GM12891 (cell line): Measurements from ENCODE around the gene ARSJ.

Experiments used
- DNase-seq: peaks from one replicate; pipeline ENCODE4 v3.0.0; 2011; ENCODE audit warnings: low spot score; ENCODE audit not compliant: insufficient read length
- FAIRE-seq: peaks from 2 replicates; lab custom pipeline; 2011; peaks lifted over from hg19 to GRCh38; lab: Jason Lieb, UNC
- PAX5 ChIP-seq: IDR thresholded peaks from 2 replicates; pipeline ENCODE4 v1.6.1; 2011; ENCODE audit warnings: low read length, moderate library complexity, mild to moderate bottlenecking; ENCODE audit not compliant: insufficient read depth, severe bottlenecking
- POLR2A ChIP-seq: IDR thresholded peaks from 2 replicates; pipeline ENCODE4 v1.6.1; 2011; ENCODE audit warnings: low read depth, low read length, control low read depth
- POLR2AphosphoS5 ChIP-seq: IDR thresholded peaks from 2 replicates; pipeline ENCODE4 v1.6.1; 2011; ENCODE audit warnings: low read depth, low read length, control low read depth
- POU2F2 ChIP-seq: IDR thresholded peaks from 2 replicates; pipeline ENCODE4 v1.6.1; 2011; ENCODE audit warnings: low read depth, mild to moderate bottlenecking, control low read depth, low read length, moderate library complexity
- SPI1 ChIP-seq: IDR thresholded peaks from 2 replicates; pipeline ENCODE4 v1.6.1; 2011; ENCODE audit warnings: low read depth, low read length, control low read depth
- TAF1 ChIP-seq: IDR thresholded peaks from 2 replicates; pipeline ENCODE4 v1.6.1; 2011; ENCODE audit warnings: low read depth, low read length, control low read depth

ARSJ gene

DNA sequence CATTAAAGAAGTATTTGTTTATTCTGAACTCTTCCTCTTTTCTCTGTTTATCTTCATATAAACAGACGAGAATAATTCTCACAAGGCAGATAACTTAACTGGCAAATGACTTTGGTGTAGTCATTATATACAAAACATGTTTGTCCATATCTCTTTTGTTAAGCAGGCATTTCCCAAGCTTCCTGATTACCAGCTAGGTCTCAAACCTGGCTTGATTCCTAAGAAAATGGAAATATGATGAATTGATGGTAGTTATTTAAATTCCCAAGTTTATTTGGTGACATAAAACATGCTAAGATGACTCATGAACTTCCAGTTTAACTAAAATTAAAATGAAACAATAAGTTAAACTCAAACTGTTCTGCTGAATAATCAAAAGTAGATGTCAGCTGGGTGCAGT, 96.8 kb downstream of the ARSJ start:
- FAIRE-seq (no peak), DNase-seq (no peak)
- no peak for TF ChIP-seq TAF1
- TF ChIP-seq POLR2AphosphoS5, result no peak
- TF ChIP-seq POLR2A, result no peak

DNA sequence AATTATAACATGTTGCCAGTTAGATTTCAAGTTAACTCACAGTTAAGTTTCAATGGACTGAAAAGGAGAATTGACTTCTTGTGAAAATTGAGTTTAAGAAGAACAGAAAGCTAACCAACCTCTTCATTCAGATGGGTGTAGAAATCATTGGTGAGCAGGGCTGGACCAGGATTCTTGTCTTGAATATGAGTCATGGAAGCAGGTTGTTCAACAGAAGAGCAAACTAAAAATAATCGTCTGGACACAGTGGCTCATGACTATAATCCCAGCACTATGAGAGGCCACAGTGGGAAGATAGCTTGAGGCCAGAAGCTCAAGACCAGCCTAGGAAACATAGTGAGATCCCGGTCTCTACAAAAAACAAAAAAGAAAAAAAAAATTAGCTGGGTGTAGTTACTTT, 98.2 kb downstream of the ARSJ start:
- FAIRE-seq, result peak; percentile 38
- DNase-seq, result no peak

DNA sequence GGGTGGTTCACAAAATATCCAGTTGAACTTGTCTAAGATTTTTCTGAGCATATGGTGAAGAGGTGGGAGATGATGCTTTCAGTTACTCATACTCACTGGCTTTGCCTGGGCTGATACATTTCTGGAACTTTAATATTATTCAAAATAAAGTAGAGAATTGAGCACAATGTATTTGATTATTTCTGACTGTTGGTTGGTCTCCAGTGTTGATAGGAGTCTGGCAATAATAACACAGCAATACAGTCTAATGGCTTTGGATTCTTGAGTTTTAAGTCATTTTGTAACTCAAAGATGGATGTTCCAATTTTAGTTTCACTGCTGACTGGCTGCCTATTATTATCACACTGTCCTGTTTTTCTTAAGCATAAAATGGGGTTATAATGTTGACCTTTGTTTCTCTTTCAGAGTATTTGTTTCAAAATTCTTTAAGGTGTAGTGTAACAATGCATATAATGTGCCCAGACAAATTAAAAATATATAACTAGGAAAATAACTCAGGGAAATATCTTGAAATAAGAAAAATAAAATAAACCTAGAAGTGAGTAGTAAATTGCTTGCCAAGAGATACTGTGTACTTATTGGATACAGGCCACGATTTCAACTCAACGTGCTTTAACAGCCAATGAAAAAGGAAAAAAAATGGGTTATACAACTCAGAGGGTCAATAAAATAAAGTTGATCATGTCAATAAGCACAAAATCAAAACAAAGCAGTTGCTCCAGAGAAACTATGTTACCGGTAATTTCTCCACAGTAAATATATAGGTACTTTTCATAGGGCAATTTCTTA, 99.0 kb downstream of the ARSJ start:
- no peak for DNase-seq
- TF ChIP-seq POLR2AphosphoS5 (no peak), POLR2A (no peak), POU2F2 (no peak), TAF1 (no peak), SPI1 (no peak), PAX5 (no peak)
- no peak for FAIRE-seq

More for the DNA sequence above, 98.2 kb downstream of the ARSJ start:
- TF ChIP-seq TAF1 (no peak), POLR2AphosphoS5 (no peak), POLR2A (no peak), PAX5 (no peak), POU2F2 (no peak), SPI1 (no peak)

DNA sequence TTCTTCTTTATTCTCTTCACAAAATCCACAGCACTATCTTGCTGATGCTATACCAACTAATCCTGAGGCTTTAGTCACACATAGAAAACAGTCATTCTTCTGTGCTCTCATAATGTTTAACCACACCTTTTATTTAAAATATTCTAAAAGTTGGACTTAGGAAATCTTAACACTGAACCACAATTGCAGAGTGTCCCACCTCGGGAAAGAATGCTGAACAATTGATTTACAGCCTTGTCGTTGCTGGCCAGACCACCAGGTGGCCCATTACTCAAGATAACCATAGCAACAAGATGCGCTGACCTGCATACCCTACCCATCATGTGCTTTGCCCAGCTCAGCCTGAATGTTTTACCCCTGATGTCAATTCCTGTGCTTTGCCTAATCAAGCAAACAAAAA, 100.8 kb downstream of the ARSJ start:
- FAIRE-seq (peak; percentile 31), DNase-seq (no peak)
- TF ChIP-seq POLR2AphosphoS5 (no peak), POLR2A (no peak), PAX5 (no peak), TAF1 (no peak), POU2F2 (no peak), SPI1 (no peak)

DNA sequence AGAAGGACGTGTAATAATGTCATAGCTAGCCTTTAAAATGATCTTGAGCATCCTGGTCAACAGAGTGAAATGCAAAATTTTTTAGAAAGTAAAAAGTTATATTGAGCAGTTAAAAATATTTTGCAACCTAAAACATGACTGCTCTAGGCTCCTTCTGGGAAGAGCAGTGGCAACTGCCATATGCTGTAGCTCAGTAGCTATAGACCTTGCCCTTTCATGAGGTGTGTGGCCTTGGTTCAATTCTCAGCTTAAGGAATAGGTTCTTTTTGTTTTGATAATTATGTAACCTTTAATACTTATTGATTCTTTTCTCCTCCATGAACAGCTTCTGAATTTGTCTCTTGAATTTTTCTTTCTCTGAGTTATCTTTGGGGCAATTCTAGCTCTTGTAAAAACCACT, 105.0 kb downstream of the ARSJ start:
- FAIRE-seq (no peak), DNase-seq (no peak)
- no peak for TF ChIP-seq TAF1
- no peak for TF ChIP-seq POLR2A
- TF ChIP-seq SPI1, result no peak
- TF ChIP-seq PAX5, result no peak
- no peak for TF ChIP-seq POU2F2
- TF ChIP-seq POLR2AphosphoS5, result no peak

DNA sequence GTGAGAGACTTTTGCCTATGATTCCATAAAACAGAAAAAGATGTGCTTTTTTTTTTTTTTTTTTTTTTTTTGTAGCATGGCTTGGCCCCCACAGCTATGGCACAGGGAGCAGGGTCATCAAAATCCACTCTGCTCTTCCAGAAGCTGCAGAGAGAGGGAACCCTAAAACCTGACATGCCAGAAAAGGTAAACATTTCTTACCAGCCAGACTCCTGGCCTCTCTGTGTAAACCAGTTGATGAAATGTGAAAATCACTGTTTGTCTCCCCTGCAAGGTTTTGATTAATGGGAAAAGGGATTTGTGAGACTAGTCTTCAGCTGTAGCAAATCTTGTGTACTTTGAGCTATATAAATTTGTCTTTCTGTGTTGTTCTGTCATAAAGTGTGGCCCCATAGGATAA, 105.9 kb downstream of the ARSJ start:
- DNase-seq (no peak), FAIRE-seq (no peak)
- TF ChIP-seq SPI1, result no peak
- TF ChIP-seq POU2F2, result no peak
- no peak for TF ChIP-seq TAF1
- no peak for TF ChIP-seq PAX5
- no peak for TF ChIP-seq POLR2AphosphoS5
- TF ChIP-seq POLR2A, result no peak

DNA sequence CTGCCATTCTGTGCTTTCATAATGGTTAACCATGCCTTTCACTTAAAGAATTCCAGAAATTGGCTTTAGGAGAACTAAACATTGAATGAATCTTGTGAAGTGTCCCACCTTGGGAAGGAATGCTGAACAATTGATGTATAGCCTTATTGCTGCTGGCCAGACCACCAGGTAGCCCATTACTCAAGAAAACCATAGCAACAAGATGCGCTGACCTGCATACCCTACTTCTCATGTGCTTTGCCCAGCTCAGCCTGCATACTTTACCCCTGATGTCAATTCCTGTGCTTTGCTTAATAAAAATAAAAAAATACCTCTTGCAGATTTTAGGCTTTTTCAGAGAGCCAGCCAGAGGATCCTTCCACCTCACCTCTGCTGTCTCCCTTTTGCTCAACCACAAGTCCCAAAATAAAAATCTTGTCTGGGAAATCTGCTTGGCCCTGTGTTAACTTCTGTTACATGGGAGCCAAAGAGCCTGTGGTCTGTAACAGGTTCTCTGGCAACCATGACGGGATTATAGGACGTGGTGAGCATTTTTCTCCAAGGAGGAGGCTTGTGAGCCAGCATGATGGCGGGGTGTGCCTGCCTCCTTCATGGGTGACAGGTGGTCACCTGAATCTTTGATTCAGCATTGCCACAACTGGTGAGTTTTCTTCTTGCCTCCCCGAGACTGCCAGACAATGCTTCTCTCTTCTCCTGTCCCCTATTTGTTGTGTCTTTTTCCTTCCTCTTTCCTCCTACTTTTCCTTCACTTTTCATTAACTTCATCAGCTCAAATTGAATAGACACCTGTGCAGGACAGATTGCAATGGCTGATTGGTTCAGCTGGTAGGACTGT, 106.8 kb downstream of the ARSJ start:
- FAIRE-seq (no peak), DNase-seq (no peak)
- TF ChIP-seq POLR2AphosphoS5 (no peak), PAX5 (no peak), TAF1 (no peak), POU2F2 (no peak), POLR2A (no peak), SPI1 (no peak)

DNA sequence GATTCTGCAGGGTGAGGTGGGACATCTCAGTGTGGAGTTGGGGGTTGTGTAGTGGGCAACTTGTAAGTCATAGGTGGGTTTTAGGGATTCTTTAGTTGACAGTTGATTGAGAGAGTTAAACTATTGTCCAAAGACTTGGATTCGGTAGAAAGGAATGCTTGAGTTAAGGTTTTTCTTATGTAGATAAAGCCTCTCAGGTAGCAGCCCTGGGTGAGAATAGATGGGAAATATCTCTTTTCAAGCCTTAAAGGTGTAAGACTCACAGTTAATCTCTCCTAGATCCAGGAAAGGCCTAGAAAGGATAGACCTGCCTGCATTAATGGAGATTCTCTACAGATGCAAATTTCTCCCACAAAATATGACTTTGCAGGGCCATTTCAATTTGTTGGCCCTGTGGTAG, 108.4 kb downstream of the ARSJ start:
- TF ChIP-seq PAX5 (no peak), SPI1 (no peak), POLR2AphosphoS5 (no peak), POU2F2 (no peak), POLR2A (no peak), TAF1 (no peak)
- DNase-seq (no peak), FAIRE-seq (no peak)

DNA sequence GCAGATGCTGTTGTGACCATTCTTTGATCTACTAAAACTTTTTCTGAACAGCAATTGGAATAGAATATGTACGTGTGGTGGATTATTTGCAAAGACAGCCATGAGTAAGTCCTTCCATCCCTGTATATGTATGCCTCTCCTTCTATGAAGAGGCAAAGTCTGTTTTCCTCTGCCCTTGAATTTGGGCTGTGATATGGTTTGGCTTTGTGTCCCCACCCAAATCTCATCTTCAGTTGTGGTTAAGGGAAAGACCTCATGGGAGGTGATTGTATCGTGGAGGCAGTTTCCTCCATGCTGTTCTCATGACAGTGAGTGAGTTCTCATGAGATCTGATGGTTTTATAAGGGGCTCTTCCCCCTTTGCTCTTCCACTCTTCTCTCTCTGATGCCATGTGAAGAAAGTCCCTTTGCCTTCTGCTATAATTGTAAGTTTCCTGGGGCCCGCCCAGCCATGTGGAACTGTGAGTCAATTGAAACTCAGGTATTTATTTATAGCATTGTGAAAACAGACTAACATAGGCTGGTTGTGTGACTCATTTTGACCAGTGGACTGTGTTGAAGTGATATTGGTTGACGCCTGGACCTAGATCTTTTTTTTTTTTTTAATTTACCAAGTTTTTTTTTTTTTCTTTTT, 109.6 kb downstream of the ARSJ start:
- FAIRE-seq (peak; percentile 89), DNase-seq (no peak)
- TF ChIP-seq POU2F2 (no peak), POLR2A (no peak), SPI1 (no peak), POLR2AphosphoS5 (no peak), PAX5 (peak; percentile 88), TAF1 (no peak)
